Panc1 (cell line): ENCODE data around the gene DEFB108B. TPM values are rescaled to one million over a fixed set of nuclear protein-coding genes. Genes with fewer than 3 reads are reported as not detected.
"Not testable (repeated sequence)": the region's sequence is repeated elsewhere in the genome, so short reads cannot be mapped to it uniquely, and the experiment has no call there.

Source experiments
- ATAC-seq: fragments of 200-7000 bp; cut with Tn5 transposase; 2 replicates; pipeline ENCODE4 v1.9.1; 2020; ENCODE audit warnings: mild to moderate bottlenecking, moderate library complexity
- BruUV-seq: library from RNA; stranded (reverse); fragments of 400-500 nt; replicated peaks from 2 replicates; lab custom pipeline; 2021; lab: Mats Ljungman, UMichigan
- CTCF ChIA-PET: fragments of 300-600 bp; sonication (Branson Sonifier 250); formaldehyde crosslinking; loops from one replicate; lab custom pipeline; 2022; ENCODE audit warnings: antibody characterized with exemption; lab: Charles Lee
- POLR2A ChIA-PET: fragments of 300-600 bp; sonication (Branson Sonifier 250); formaldehyde crosslinking; loops from one replicate; lab custom pipeline; 2022; ENCODE audit warnings: antibody characterized with exemption; lab: Charles Lee
- DNase-seq: peaks from one replicate; pipeline ENCODE4 v3.0.0-alpha.2; 2010; ENCODE audit warnings: low read depth, low spot score
- H3K27ac ChIP-seq: 2 replicates; pipeline ENCODE4 v1.5.1; 2011; ENCODE audit warnings: mild to moderate bottlenecking, low read length, inconsistent platforms
- H3K27me3 ChIP-seq: fragments of 200-500 bp; sonication (Bioruptor generic); 2 replicates; pipeline ENCODE4 v1.6.0; 2014; ENCODE audit warnings: low read length, inconsistent platforms; ENCODE audit not compliant: control insufficient read depth, insufficient read depth
- H3K36me3 ChIP-seq: fragments of 200-500 bp; sonication (Bioruptor generic); 2 replicates; pipeline ENCODE4 v1.5.1; 2014; ENCODE audit warnings: inconsistent platforms, mild to moderate bottlenecking, low read length, moderate library complexity; ENCODE audit not compliant: control insufficient read depth, insufficient read depth
- H3K4me1 ChIP-seq: 2 replicates; pipeline ENCODE4 v1.5.1; 2011; ENCODE audit warnings: inconsistent platforms, mild to moderate bottlenecking, low read length, moderate library complexity; ENCODE audit not compliant: control insufficient read depth, insufficient read depth
- H3K4me3 ChIP-seq, 2 experiments: 2 replicates each; pipeline ENCODE4 v1.5.1; 2011 to 2012; ENCODE audit warnings: low read depth in 2 of 2, low read length in 2 of 2, mild to moderate bottlenecking in 2 of 2, inconsistent platforms in 1 of 2, moderate library complexity in 1 of 2
- H3K9me3 ChIP-seq: fragments of 200-500 bp; sonication (Bioruptor generic); 2 replicates; pipeline ENCODE4 v1.5.1; 2014; ENCODE audit warnings: low read depth, mild to moderate bottlenecking, inconsistent platforms, low read length, moderate library complexity; ENCODE audit not compliant: control insufficient read depth, insufficient read depth
- in situ Hi-C: cut with HindIII; loops from 2 replicates; pipeline ENCODE4 v1.10.0; 2016; ENCODE audit warnings: low sequenced_read_pairs, low pct_unique_long_range_greater_than_20kb
- intact Hi-C: fragments of 100-400 bp; cut with micrococcal nuclease; formaldehyde crosslinking; loops from one replicate; pipeline ENCODE4 v1.10.0; 2022; ENCODE audit not compliant: unreplicated experiment
- total RNA-seq: library from RNA; stranded (reverse); gene quantifications from one replicate; pipeline ENCODE4 v1.2.1, GENCODE V29; 2021; ENCODE audit not compliant: unreplicated experiment
- TF ChIP-seq, protein P1 (sequence below): fragments of 450-650 bp; IDR thresholded peaks from 2 replicates; pipeline ENCODE4 v1.5.1; 2017; ENCODE audit warnings: mild to moderate bottlenecking

Gene DEFB108B
- total RNA-seq, 1 experiment from 2014 or later = not detected

DNA sequence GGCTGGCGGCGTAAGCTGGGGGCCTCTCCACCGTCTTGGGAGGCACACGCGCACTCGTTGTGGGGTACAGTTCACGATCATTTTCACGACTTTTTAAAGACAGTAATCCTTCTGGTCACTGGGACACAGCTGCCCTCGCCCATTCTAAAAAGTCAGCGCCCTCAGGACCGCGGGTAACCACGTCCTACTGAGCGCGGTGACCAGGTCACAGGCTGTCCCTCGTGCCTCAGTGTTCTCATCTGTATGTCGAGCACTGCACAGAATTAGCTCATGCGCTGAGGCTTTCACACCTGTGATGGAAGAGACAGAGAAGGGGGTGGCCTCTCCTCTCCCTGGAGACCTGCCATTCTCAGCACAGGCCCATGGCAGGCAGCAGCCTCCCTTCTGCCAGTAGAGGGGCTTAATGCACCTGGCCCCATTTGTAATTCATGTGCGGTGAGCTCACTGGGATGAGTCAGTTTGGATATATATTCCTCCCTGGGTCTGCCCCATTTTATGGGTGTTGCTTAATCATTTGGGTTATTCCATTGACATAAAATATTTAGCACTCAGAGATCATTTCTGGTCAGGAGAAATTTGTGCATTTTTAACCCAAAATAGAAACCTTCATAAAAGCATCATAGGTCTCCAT is 45.1 kb upstream of the DEFB108B start:
- H3K27me3 ChIP-seq, H3K4me1 ChIP-seq, H3K9me3 ChIP-seq, POLR2A ChIA-PET, ATAC-seq, intact Hi-C loops, DNase-seq, in situ Hi-C loops, H3K36me3 ChIP-seq, BruUV-seq: not testable (repeated sequence)
- CTCF ChIA-PET = interaction anchor here (0.6 kb wide), 1 partner anchor 1928 kb away, joined by 4 read pairs; no protein-coding TSS in a partner anchor
- Histone ChIP-seq H3K4me3 (peak overlapping the region; percentile 58 to 70), H3K27ac (peak overlapping the region; percentile 77)

DNA sequence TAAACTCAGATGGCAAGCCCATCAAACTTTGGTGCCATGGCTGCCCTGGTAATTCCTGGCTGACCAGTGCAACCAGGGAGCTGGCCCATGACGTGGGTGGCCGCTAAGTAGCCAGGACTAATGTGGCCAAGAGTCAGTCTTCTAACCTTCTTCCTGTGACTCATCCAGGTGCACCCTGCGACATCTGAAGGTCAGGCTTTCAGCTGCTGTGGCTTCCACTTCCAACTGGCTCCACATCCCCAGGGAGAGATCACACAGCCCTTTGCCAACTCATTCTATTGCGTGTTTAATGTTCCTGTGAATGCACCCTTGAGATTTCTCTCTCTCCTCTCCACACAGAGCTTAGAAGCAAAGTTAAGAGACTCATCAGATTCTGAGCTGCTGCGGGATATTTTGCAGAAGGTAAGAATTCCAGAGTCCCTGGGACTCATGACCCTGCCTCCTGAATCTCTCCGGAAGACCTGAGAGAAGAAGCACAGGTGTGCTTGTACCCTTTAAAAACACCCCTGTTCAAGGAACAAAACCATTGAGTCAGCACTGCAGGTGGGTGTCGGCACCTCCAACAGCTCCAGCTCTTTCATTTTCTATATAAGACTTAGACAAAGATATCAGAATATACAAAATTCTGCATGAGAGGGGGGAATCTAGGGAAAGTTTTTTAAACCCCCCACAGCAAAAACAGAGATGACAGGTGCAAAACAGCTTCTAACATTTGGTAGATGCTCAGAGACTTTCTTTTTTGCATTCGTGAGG is 43.4 kb upstream of the DEFB108B start:
- H3K4me1 ChIP-seq, ATAC-seq, H3K27ac ChIP-seq, DNase-seq, intact Hi-C loops, H3K4me3 ChIP-seq, H3K27me3 ChIP-seq, BruUV-seq, H3K36me3 ChIP-seq, POLR2A ChIA-PET, in situ Hi-C loops, CTCF ChIA-PET, H3K9me3 ChIP-seq: not testable (repeated sequence)

DNA sequence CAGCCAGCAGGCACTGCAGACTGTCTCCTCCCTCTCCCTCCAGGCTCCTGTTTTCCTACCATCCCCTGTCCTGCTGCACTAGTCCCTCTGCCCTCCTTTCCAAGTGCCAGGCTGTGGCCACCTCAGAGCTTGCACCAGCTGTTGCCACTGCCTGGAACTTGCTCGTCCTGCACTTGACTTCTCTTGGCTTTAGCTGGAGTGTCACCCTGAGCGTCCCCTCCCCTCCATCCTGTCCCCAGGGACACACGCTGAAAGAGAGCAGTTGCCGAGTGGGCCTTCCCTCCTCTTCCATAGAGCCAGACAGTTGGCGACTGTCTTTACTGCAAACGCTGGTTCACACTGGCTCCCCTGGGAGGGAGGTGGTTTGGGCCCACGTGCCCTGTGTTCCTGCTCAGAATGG is 41.9 kb upstream of the DEFB108B start:
- BruUV-seq, H3K4me3 ChIP-seq, intact Hi-C loops, POLR2A ChIA-PET, H3K36me3 ChIP-seq, ATAC-seq, CTCF ChIA-PET, DNase-seq, H3K4me1 ChIP-seq, in situ Hi-C loops, H3K27me3 ChIP-seq, H3K27ac ChIP-seq, H3K9me3 ChIP-seq: not testable (repeated sequence)

DNA sequence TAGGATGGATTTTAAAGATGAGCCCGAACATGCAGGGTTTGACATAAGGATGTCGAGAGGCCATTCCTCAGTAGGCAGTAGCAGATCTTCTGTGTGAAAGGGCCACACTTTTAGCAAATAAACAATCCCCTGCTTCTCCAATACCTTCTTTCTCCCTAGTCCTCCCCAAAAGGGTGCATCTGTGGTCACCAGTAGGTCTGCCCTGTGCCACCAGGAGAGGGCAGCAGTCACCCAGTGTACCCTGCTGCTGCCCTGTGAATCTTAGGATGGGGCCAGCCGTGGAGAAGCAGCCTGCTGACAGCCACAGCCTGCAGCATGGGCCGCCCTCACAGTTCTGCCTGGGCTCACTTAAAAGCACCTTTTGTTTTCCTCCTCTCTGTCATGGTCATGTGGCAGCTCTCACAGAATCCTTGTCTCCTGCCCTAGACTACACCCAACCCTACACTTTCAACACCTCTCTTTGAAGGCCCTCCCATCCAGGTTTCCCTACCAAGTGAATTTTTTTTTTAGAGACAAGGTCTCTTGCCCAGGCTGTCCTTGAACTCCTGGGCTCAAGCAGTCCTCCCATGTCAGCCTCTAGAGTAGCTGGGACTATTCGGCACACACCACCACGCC is 40.3 kb upstream of the DEFB108B start:
- intact Hi-C loops, BruUV-seq: not testable (repeated sequence)

DNA sequence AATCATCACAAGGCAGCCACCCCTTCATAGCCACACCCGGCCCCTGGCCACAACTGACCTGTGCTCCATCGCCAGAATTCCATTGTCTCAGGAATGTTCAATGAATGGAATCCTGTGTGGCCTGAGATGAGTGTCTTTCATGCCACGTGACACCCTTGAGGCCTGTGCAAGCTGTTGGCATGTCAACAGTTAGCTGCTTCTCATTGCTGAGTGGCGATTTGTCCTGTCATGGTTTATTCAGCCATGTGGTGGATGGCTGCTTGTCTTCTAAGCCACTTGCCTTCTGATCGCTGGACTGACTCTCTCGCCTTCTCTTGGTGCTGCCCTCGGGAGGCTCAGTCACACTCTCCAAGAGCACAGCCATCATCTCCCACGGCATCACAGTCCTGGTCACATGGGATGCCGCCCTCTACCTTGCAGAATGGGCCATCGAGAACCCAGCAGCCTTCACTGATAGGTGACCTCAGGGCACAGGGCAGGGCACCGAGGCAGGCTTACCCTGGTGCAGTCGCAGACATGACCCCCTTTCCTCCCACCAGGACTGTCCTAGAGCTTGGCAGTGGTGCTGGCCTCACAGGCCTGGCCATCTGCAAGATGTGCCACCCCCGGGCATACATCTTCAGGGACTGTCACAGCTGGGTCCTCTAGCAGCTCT is 38.5 kb upstream of the DEFB108B start:
- H3K4me3 ChIP-seq, intact Hi-C loops, H3K27me3 ChIP-seq, H3K27ac ChIP-seq, in situ Hi-C loops, H3K9me3 ChIP-seq, H3K4me1 ChIP-seq, POLR2A ChIA-PET, DNase-seq, H3K36me3 ChIP-seq, CTCF ChIA-PET, BruUV-seq, ATAC-seq: not testable (repeated sequence)

More for the DNA sequence above, 40.3 kb upstream of the DEFB108B start:
- TF ChIP-seq, protein P1, sequence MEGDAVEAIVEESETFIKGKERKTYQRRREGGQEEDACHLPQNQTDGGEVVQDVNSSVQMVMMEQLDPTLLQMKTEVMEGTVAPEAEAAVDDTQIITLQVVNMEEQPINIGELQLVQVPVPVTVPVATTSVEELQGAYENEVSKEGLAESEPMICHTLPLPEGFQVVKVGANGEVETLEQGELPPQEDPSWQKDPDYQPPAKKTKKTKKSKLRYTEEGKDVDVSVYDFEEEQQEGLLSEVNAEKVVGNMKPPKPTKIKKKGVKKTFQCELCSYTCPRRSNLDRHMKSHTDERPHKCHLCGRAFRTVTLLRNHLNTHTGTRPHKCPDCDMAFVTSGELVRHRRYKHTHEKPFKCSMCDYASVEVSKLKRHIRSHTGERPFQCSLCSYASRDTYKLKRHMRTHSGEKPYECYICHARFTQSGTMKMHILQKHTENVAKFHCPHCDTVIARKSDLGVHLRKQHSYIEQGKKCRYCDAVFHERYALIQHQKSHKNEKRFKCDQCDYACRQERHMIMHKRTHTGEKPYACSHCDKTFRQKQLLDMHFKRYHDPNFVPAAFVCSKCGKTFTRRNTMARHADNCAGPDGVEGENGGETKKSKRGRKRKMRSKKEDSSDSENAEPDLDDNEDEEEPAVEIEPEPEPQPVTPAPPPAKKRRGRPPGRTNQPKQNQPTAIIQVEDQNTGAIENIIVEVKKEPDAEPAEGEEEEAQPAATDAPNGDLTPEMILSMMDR = peak; percentile 85
- CTCF ChIA-PET, H3K27me3 ChIP-seq, H3K27ac ChIP-seq, H3K4me1 ChIP-seq, H3K9me3 ChIP-seq, H3K4me3 ChIP-seq, H3K36me3 ChIP-seq, DNase-seq, ATAC-seq, POLR2A ChIA-PET, in situ Hi-C loops: not testable (repeated sequence)

DNA sequence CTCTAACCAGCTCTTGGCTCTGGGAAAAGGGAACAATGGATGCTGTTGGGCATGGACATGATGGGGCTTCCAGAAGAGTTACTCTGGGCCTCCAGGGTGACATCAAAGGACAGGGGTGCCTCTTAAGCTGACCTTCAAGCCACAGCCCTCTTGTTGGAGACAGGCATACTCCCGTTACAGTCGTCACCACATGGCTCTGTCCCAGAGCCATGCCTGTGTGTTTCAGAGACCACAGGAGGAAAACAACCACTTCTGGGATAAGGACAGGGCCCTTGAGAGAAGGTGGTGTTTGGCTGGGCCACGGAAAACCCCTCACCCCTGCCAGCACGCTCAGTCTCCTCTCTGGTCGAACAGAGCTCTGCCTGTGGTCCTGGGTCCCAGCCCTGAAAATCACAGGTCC is 37.8 kb upstream of the DEFB108B start:
- ATAC-seq, H3K27me3 ChIP-seq, in situ Hi-C loops, H3K4me3 ChIP-seq, CTCF ChIA-PET, H3K9me3 ChIP-seq, H3K36me3 ChIP-seq, H3K4me1 ChIP-seq, BruUV-seq, DNase-seq, H3K27ac ChIP-seq, POLR2A ChIA-PET, intact Hi-C loops: not testable (repeated sequence)
